HepG2 (cell line): ENCODE measurements around the gene PRIMPOL. TPM values are rescaled to one million over a fixed set of nuclear protein-coding genes. Genes with fewer than 3 reads are reported as not detected.

Source experiments
- CEBPB ChIP-seq: IDR thresholded peaks from 2 replicates; pipeline ENCODE4 v1.6.1; 2011; ENCODE audit warnings: low read depth, low read length, improper control_type of control experiment, borderline replicate concordance
- DR1 ChIP-seq: sonication (generic); formaldehyde crosslinking; IDR thresholded peaks from 2 replicates; pipeline ENCODE4 v1.8.0; 2021; ENCODE audit warnings: mild to moderate bottlenecking, missing genetic modification reagents, inconsistent platforms
- FOSL2 ChIP-seq: sonication (generic); formaldehyde crosslinking; IDR thresholded peaks from 2 replicates; pipeline ENCODE4 v1.4.0; 2020; ENCODE audit warnings: missing genetic modification reagents
- HDAC1 ChIP-seq: sonication (generic); formaldehyde crosslinking; IDR thresholded peaks from 2 replicates; pipeline ENCODE4 v1.5.1; 2020; ENCODE audit warnings: mild to moderate bottlenecking, missing genetic modification reagents
- HNF4A ChIP-seq: sonication (generic); formaldehyde crosslinking; IDR thresholded peaks from 2 replicates; pipeline ENCODE4 v1.4.0; 2020; ENCODE audit warnings: missing genetic modification reagents
- IRX3 ChIP-seq: sonication (generic); formaldehyde crosslinking; IDR thresholded peaks from 2 replicates; pipeline ENCODE4 v1.8.1; 2023; ENCODE audit warnings: mild to moderate bottlenecking, low read depth, missing genetic modification reagents, borderline replicate concordance
- MIER2 ChIP-seq: IDR thresholded peaks from 2 replicates; pipeline ENCODE4 v1.6.1; 2016; ENCODE audit warnings: missing biosample characterization, missing genetic modification reagents
- MXI1 ChIP-seq: IDR thresholded peaks from 3 replicates; pipeline ENCODE4 v1.6.1; 2012; ENCODE audit warnings: low read depth, low read length, inconsistent platforms, borderline replicate concordance
- NR3C1 ChIP-seq: sonication (generic); formaldehyde crosslinking; IDR thresholded peaks from 2 replicates; pipeline ENCODE4 v1.4.0; 2020; ENCODE audit warnings: missing genetic modification reagents
- RAD51 ChIP-seq: fragments of 450-650 bp; IDR thresholded peaks from 2 replicates; pipeline ENCODE4 v1.6.1; 2016; ENCODE audit warnings: borderline replicate concordance
- SAP130 ChIP-seq: IDR thresholded peaks from 2 replicates; pipeline ENCODE4 v1.6.1; 2016; ENCODE audit warnings: low read depth
- SRSF1 ChIP-seq: fragments of 200-400 bp; formaldehyde crosslinking; optimal IDR thresholded peaks from 2 replicates; pipeline ENCODE3; 2017; ENCODE audit warnings: mild to moderate bottlenecking, low read depth, low read length, moderate library complexity
- TEAD2 ChIP-seq: sonication (generic); formaldehyde crosslinking; IDR thresholded peaks from 2 replicates; pipeline ENCODE4 v1.9.0; 2021; ENCODE audit warnings: missing genetic modification reagents
- TP53 ChIP-seq: sonication (generic); formaldehyde crosslinking; conservative IDR thresholded peaks from 2 replicates; pipeline ENCODE4 v1.4.0; 2020; ENCODE audit warnings: missing genetic modification reagents
- XRCC5 ChIP-seq: fragments of 200-400 bp; formaldehyde crosslinking; optimal IDR thresholded peaks from 2 replicates; pipeline ENCODE3; 2017; ENCODE audit warnings: mild to moderate bottlenecking, low read length
- ZNF329 ChIP-seq: sonication (generic); formaldehyde crosslinking; IDR thresholded peaks from 2 replicates; pipeline ENCODE4 v1.9.0; 2021; ENCODE audit warnings: low read depth, mild to moderate bottlenecking, missing genetic modification reagents
- ZNF557 ChIP-seq: sonication (generic); formaldehyde crosslinking; IDR thresholded peaks from 2 replicates; pipeline ENCODE4 v1.4.0; 2020; ENCODE audit warnings: missing genetic modification reagents
- ZSCAN31 ChIP-seq: sonication (generic); formaldehyde crosslinking; IDR thresholded peaks from 2 replicates; pipeline ENCODE4 v1.5.0; 2020; ENCODE audit warnings: low read depth, mild to moderate bottlenecking, missing genetic modification reagents
- polyA plus RNA-seq, 8 experiments: library from polyadenylated mRNA; depleted of rRNA in 3 of 8; stranded (reverse) in 7 of 8; unstranded in 1 of 8; fragments of >200 nt; fragmentation: Illumina TruSeq in 4 of 8; extraction: Trizol in 4 of 8; gene quantifications; 2 replicates each; pipeline versions ENCODE4 v1.2.1 to v1.2.3, GENCODE V29; 2011 to 2016; ENCODE audit warnings: low read depth in 4 of 8, missing spikeins in 1 of 8, mixed read lengths in 1 of 8; ENCODE audit not compliant: insufficient read depth in 1 of 8
- total RNA-seq, 5 experiments: library from RNA; depleted of rRNA; stranded (reverse); fragments of >200 nt; fragmentation: Illumina TruSeq; extraction: Trizol; gene quantifications; 2 replicates each; pipeline ENCODE4 v1.2.3, GENCODE V29; 2016; ENCODE audit warnings: low read depth in 1 of 5
- TF ChIP-seq, protein P1 (sequence below): sonication (generic); formaldehyde crosslinking; IDR thresholded peaks from 2 replicates; pipeline ENCODE4 v1.8.1; 2022; ENCODE audit warnings: low read depth, mild to moderate bottlenecking, missing genetic modification reagents
- TF ChIP-seq, protein P2 (sequence below): sonication (generic); formaldehyde crosslinking; IDR thresholded peaks from 2 replicates; pipeline ENCODE4 v1.4.0; 2020; ENCODE audit warnings: missing genetic modification reagents
- TF ChIP-seq, protein P3 (sequence below): IDR thresholded peaks from 2 replicates; pipeline ENCODE4 v1.6.1; 2016; ENCODE audit warnings: mild to moderate bottlenecking
- TF ChIP-seq, protein P4 (sequence below): sonication (generic); formaldehyde crosslinking; IDR thresholded peaks from 2 replicates; pipeline ENCODE4 v1.4.0; 2020; ENCODE audit warnings: missing genetic modification reagents
- TF ChIP-seq, protein P5 (sequence below): sonication (generic); formaldehyde crosslinking; IDR thresholded peaks from 2 replicates; pipeline ENCODE4 v1.4.0; 2020; ENCODE audit warnings: missing genetic modification reagents, borderline replicate concordance
- TF ChIP-seq, protein P6 (sequence below): sonication (generic); formaldehyde crosslinking; IDR thresholded peaks from 2 replicates; pipeline ENCODE4 v1.5.1; 2020; ENCODE audit warnings: mild to moderate bottlenecking, missing genetic modification reagents, borderline replicate concordance

PRIMPOL gene
- total and polyA plus RNA-seq, 2 of the 13 experiments (the other 11 are each of a cell fraction or from before 2014, with no cell fraction given): 7.3 to 11.0 TPM

DNA sequence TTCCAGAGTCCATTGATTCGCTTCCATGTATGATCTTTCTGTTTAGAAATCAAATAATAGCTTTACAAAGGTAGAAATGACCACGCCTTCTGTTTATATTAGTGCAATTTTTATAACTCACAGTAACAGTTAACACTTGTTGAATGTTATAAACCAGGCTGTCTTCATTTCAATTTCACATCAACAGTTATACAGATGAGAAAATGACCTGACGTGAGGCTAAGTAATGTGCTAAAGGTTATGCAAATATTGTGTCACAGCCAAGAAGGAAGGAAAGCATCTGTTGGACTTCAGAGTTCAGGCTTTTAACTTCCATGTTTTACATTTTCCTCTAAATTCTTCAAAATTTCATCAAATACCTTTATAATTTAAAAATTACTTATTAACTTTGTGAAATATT, 14.2 kb upstream of the PRIMPOL start (continued):
- TF ChIP-seq, protein P1, sequence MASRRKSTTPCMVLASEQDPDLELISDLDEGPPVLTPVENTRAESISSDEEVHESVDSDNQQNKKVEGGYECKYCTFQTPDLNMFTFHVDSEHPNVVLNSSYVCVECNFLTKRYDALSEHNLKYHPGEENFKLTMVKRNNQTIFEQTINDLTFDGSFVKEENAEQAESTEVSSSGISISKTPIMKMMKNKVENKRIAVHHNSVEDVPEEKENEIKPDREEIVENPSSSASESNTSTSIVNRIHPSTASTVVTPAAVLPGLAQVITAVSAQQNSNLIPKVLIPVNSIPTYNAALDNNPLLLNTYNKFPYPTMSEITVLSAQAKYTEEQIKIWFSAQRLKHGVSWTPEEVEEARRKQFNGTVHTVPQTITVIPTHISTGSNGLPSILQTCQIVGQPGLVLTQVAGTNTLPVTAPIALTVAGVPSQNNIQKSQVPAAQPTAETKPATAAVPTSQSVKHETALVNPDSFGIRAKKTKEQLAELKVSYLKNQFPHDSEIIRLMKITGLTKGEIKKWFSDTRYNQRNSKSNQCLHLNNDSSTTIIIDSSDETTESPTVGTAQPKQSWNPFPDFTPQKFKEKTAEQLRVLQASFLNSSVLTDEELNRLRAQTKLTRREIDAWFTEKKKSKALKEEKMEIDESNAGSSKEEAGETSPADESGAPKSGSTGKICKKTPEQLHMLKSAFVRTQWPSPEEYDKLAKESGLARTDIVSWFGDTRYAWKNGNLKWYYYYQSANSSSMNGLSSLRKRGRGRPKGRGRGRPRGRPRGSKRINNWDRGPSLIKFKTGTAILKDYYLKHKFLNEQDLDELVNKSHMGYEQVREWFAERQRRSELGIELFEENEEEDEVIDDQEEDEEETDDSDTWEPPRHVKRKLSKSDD: no peak
- TF ChIP-seq, protein P2, sequence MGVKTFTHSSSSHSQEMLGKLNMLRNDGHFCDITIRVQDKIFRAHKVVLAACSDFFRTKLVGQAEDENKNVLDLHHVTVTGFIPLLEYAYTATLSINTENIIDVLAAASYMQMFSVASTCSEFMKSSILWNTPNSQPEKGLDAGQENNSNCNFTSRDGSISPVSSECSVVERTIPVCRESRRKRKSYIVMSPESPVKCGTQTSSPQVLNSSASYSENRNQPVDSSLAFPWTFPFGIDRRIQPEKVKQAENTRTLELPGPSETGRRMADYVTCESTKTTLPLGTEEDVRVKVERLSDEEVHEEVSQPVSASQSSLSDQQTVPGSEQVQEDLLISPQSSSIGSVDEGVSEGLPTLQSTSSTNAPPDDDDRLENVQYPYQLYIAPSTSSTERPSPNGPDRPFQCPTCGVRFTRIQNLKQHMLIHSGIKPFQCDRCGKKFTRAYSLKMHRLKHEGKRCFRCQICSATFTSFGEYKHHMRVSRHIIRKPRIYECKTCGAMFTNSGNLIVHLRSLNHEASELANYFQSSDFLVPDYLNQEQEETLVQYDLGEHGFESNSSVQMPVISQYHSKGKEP (CRISPR knock-in tag): no peak
- TF ChIP-seq ZSCAN31 (CRISPR knock-in tag) (no peak), DR1 (no peak), ZNF557 (CRISPR knock-in tag) (no peak), SRSF1 (no peak), RAD51 (no peak), SAP130 (CRISPR knock-in tag) (0 out of 2 replicates have a peak, but pooled peaks have one; percentile 26), HDAC1 (CRISPR knock-in tag) (no peak), NR3C1 (CRISPR knock-in tag) (no peak), MIER2 (CRISPR knock-in tag) (no peak), CEBPB (peak; percentile 68; the same call in 1 of the 2 replicates), TP53 (CRISPR knock-in tag) (no peak), TEAD2 (CRISPR knock-in tag) (no peak), ZNF329 (CRISPR knock-in tag) (no peak), MXI1 (no peak), XRCC5 (no peak), HNF4A (CRISPR knock-in tag) (peak; percentile 59), FOSL2 (CRISPR knock-in tag) (no peak), IRX3 (no peak)
- TF ChIP-seq, protein P3, sequence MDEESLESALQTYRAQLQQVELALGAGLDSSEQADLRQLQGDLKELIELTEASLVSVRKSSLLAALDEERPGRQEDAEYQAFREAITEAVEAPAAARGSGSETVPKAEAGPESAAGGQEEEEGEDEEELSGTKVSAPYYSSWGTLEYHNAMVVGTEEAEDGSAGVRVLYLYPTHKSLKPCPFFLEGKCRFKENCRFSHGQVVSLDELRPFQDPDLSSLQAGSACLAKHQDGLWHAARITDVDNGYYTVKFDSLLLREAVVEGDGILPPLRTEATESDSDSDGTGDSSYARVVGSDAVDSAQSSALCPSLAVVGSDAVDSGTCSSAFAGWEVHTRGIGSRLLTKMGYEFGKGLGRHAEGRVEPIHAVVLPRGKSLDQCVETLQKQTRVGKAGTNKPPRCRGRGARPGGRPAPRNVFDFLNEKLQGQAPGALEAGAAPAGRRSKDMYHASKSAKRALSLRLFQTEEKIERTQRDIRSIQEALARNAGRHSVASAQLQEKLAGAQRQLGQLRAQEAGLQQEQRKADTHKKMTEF (CRISPR knock-in tag): no peak
- TF ChIP-seq, protein P4, sequence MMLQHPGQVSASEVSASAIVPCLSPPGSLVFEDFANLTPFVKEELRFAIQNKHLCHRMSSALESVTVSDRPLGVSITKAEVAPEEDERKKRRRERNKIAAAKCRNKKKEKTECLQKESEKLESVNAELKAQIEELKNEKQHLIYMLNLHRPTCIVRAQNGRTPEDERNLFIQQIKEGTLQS: no peak
- TF ChIP-seq, protein P5, sequence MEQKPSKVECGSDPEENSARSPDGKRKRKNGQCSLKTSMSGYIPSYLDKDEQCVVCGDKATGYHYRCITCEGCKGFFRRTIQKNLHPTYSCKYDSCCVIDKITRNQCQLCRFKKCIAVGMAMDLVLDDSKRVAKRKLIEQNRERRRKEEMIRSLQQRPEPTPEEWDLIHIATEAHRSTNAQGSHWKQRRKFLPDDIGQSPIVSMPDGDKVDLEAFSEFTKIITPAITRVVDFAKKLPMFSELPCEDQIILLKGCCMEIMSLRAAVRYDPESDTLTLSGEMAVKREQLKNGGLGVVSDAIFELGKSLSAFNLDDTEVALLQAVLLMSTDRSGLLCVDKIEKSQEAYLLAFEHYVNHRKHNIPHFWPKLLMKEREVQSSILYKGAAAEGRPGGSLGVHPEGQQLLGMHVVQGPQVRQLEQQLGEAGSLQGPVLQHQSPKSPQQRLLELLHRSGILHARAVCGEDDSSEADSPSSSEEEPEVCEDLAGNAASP (CRISPR knock-in tag): no peak
- TF ChIP-seq, protein P6, sequence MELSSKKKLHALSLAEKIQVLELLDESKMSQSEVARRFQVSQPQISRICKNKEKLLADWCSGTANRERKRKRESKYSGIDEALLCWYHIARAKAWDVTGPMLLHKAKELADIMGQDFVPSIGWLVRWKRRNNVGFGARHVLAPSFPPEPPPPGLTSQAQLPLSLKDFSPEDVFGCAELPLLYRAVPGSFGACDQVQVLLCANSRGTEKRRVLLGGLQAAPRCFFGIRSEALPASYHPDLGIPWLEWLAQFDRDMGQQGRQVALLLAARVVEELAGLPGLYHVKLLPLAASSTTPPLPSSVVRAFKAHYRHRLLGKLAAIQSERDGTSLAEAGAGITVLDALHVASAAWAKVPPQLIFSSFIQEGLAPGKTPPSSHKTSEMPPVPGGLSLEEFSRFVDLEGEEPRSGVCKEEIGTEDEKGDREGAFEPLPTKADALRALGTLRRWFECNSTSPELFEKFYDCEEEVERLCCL (CRISPR knock-in tag): no peak
